Measurements from ENCODE around the gene GNAL.

GRCh38 chr18:11840493-11840892 lies 151.4 kb downstream of the GNAL start:
- no peak for TF ChIP-seq CTCF (IDR thresholded peaks at IDR 0.05; ENCODE audit: low read depth, low read length)
- no peak for TF ChIP-seq POLR2A (IDR thresholded peaks at IDR 0.05; ENCODE audit: extremely low read depth, insufficient read length)

Data from NB4 (cell line).